MV-4-11 (cell line): ENCODE data around the gene ZNF667.

ENCODE experiments used
- DNase-seq: peaks from one replicate; lab custom pipeline; 2025; lab: John Stamatoyannopoulos, UW

Gene ZNF667

DNA sequence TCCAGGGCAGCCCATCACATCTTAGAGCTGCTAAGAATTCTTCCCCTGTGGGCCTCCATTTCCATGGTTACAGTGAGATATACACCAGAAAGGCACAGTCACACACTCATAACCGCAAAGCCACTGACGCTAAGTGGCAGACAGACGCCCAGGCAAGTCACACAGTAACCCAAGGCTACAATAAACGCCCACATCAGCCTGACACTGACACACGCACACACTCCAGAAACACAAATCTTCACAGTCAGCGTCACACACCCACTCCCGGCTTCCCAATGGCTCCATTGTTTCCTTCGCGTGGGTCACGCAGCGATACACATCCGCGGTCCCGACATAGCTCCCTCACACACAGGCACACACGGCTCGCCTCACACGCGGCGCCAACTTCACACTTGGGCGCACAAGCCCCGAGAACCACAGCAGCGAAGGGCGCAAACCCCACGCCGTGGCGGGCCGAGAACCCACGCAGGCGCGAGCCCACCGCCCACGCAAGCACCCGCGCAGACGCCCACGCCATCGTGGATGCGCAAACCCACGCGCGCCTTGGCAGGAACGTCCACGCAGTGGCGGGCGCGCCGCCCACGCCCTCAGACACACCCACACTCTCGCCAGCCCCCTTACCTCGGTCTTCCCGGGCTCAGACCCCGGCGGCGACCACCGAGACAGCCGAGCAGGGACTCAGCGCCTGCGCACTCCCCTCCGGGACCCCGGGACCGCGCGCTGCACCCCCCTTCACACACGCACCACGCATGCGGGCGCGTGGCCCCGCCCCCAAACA is at the start of gene ZNF667:
ZNF667 (minus strand) TSS at position 695 of the 778 bp plus-strand sequence. CDS start 14,975 bp downstream, outside the sequence.
- no peak for DNase-seq

DNA sequence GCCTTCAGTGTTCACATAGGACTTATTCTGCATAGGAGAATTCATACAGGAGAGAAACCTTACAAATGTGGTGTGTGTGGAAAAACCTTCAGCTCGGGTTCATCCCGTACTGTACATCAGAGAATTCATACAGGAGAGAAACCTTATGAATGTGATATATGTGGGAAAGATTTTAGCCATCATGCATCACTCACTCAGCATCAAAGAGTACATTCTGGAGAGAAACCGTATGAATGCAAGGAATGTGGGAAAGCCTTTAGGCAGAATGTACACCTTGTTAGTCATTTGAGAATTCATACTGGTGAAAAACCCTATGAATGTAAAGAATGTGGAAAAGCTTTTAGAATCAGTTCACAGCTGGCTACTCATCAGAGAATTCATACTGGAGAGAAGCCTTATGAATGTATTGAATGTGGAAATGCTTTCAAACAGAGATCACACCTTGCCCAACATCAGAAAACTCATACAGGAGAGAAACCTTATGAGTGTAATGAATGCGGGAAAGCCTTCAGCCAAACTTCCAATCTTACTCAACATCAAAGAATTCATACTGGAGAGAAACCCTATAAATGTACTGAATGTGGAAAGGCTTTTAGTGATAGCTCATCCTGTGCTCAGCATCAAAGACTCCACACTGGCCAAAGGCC is 48.2 kb upstream of the ZNF667 start:
- DNase-seq = no peak

DNA sequence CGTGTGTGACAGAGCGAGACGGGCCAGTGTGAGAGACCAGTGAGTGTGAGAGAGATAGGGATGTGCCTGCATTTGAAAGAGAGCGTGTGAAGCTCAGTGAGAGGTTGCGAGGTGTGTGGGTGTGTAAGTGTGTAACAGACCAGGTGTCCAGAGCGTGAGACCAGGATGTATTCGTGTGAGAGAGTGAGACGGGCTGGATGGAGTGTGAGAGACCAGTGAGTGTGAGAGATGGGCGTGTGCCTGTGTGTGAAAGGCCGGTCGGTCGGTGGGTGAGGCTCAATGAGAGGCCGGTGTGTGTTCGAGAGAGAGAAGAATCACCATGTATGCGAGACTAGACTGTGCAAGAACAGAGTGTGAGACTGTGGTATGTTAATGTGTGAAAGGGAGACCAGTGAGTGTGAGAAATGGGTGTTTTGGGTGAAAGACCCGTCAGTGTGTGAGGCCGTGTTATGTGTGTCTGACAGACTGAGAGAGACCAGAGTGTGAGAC is 31.2 kb upstream of the ZNF667 start:
- no peak for DNase-seq

DNA sequence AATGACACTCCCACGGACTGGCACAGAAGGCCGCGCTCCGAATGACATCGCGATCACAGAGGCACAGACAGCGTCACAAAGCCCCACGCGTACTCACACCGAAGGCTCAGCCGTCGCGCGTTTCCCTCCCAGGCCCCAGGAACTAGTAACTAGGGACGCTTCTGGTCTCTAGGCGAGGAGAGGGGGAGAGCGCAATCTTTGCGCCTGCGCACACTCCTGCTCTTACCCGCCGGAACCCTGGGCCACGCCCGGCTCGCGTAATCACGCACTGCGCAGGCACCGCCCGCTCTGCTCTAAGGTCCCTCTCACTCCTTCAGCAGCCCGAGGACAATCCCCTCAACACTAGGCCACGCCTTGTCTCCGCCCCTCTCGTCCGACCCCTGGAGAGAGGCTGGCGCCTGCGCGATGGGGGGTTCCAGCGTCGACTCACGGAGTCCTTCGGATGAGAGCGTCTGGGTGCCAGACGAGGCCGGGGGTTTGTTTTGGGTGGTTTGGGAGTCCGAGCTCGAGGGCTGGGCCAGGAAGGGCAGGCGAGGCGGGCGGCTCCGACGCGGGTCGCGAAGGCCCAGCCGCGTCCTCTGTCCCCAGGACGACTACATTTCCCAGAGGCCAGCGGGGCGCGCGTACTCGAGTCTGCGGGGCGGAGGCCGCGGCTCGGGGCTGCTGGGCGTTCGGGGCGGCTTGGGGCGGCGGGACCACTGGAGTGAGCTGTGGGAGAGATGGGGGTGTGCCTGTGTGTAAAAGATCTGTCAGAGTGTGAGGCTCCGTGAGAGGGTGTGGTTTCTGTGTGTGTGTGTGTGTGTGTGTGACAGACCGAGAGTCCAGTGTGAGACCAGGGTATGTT is 30.5 kb upstream of the ZNF667 start, which contains the start of gene ZNF471:
ZNF471 (plus strand) TSS at position 410 of the 844 bp plus-strand sequence. CDS start 3,717 bp downstream, outside the sequence.
- no peak for DNase-seq

DNA sequence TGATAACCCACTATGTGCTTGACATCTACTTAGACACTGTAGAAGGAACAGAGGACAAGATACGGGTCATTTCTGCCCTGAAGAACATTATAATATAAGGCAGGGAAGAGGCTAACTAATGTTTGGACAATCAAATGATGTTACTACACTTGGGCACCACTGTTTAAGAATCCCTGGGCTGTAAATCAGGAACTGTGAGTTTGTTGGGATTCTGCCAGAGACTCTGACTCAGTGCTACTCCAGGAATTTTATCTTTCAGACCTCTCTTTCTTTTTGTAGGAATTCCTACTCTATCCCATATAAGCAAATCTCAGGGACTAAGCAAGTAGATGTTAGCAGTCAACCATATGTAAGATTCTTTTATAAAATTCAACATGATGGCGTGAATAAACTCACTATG is 27.4 kb upstream of the ZNF667 start:
- no peak for DNase-seq

DNA sequence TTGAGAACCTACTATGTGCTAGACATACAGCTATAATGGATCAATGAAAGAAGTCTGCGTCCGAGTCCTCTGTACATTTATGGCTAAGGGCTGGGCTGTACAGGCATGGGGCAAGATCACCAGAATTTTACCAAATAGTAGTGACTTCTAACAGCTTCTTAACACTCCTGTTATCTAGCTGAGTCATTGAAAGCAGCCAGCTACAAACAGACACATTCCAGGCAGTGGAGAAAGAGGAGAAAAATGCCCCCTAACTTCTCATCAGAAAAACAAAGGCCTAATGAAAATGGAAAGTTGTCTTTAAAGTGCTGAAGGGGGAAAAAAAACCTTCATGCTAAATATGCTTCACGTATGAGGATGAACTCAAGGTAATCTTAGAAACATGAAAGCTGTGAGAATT is 14.3 kb upstream of the ZNF667 start:
- no peak for DNase-seq

DNA sequence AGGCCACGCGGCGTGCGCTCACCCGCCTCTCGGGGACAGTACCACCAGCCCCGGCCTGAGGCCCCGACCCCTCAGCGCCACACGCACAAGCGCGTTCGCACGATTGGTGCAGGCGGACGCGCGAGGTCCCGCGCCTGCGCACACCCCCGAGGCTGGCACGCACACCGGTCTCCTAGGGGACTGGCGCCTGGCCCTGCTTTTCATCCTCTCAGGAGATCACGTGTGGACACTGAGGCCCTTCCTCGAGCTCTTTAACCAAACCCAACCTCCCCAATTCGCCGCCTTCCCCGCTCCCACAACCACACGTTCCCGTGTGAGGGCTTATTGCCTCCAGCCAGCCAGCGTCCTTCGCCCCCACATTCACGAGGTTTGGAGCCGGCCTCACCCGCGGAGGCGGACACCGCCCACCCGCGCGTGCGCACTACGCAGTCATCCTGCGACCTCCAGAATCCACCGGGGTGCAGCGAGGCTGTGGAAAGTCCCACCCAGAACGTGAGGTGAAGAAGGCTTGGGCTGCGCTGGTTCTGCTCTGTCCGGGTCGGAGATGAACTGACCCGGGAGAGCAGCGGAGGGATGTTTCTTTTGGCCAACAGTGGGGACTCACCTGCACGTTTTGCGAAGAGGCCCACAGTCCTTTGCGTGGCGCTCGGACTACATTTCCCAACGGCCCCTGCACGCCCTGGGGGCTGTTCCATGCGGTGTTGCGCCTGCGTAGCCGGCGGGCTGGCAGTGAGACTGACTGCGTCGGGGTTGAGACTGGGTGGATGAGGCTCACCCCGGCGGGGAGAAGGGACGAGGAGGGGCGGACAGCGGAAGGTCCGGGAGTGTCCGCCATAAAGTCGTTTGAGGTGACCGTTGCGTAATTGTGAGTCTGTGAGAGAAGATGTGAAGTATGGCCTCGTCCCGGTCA is 539 bp upstream of the ZNF667 start:
- no peak for DNase-seq

DNA sequence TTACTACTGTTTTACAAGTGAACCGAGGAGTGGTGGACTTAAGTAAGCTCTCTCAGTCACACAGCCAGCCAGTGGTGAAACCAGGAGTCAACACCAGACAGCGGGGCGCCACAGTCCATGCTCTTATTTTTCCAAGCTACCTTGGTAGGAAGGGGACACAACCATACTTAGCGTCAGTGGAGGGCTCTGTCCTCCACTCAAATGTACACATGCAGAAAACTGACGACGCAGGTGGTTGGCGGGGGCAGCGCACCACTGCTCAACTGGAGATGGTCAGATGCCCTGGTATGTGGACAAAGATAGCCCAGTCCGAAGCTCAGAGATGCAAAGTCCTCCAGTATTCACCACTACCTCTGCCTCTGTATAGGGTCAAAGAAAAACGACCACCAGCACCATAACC is 1.1 kb downstream of the ZNF667 start:
- no peak for DNase-seq

DNA sequence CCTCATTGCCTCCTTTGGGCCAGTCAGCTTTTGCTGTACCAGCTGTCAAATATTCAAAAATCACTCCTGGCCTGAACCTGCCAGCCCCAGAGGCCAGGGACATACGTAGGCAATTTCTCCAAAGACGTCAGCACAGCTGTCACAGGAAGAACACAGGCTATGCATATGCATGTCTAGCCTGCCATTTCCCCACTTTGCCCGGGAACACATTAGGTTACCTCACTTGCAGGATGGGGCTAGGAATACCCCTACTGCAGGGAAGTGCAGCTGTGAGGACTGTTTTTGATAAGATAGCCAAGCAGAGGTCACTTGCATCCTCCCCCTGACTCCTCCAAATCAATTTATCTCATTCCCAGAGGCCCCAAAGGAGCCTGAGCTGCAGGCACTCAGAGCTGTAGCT is 2.8 kb downstream of the ZNF667 start:
- DNase-seq = no peak

DNA sequence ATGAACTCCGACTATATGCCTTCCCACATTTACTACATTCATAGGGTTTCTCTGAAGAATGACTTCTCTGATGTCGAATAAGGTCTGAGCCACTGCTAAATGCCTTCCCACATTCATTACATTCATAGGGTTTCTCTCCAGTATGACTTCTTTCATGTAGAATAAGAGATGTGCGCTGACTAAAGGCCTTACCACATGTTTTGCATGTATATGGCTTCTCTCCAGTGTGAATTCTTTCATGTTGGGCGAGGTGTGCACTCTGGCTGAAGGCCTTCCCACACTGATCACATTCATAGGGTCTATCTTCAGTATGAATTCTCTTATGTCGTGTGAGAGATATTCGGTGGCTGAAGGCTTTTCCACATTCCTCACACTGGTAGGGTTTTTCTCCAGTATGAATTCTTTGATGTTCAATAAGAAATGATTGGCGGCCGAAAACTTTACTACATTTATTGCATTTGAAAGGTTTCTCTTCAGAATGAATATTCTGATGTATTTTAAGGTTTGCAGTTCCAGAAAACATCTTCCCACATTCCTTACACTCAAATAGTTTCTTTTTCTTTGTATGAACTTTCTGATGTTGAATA is 35.8 kb downstream of the ZNF667 start:
- no peak for DNase-seq

DNA sequence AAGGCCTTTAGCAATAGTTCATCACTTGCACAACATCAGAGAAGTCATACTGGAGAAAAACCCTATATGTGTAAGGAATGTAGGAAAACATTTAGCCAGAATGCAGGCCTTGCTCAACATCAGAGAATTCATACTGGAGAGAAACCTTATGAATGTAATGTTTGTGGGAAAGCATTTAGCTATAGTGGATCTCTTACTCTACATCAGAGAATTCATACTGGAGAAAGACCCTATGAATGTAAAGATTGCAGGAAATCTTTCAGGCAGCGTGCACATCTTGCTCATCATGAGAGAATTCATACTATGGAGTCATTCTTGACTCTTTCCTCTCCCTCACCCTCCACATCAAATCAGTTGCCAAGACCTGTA is 53.2 kb downstream of the ZNF667 start:
- no peak for DNase-seq

DNA sequence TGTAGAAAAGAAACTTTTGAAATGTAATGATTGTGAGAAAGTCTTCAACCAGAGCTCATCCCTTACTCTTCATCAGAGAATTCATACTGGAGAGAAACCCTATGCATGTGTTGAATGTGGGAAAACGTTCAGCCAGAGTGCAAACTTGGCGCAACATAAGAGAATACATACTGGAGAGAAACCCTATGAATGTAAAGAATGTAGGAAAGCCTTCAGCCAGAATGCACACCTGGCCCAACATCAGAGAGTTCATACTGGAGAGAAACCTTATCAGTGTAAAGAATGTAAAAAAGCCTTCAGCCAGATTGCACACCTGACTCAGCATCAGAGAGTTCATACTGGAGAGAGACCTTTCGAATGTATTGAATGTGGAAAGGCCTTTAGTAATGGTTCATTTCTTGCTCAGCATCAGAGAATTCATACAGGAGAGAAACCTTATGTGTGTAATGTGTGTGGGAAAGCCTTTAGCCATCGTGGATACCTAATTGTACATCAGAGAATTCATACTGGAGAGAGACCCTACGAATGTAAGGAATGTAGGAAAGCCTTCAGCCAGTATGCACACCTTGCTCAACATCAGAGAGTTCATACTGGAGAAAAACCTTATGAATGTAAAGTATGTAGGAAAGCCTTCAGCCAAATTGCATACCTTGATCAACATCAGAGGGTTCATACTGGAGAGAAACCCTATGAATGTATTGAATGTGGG is 53.7 kb downstream of the ZNF667 start:
- no peak for DNase-seq

DNA sequence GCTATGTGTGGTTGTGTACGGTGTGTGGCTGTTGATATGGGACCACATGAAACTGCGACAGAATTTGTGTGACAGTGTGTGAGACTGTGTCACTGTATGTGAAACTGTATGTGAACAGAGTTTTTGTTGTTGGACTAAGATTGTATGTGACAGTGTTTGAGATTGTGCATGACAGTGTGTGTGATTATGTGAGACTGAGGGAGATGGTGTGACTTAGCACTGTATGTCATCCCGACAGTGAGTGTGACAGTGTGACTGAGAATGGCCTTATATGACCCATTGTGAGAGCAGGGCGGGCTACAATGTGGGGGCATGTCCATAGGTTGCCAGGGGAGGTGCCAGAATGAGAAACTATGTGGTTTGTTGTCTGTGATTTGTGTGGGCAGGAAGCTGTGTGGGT is 72.1 kb downstream of the ZNF667 start:
- no peak for DNase-seq

DNA sequence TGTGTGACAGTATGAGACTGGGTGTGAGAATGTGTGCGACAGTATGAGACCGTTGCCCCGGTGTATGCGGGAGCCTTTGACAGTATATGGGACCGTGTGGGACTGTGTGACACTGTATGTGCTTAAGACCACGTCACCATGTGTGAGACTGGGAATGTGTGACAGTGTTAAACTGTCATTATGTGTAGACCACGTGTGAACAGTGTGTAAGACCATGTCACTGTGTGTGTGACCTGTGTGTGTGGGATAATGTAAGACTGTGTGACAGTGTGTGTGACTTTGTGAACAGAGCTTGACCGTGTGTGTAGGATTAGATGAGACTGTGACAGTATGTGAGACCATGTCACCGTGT is 72.5 kb downstream of the ZNF667 start:
- DNase-seq = no peak

DNA sequence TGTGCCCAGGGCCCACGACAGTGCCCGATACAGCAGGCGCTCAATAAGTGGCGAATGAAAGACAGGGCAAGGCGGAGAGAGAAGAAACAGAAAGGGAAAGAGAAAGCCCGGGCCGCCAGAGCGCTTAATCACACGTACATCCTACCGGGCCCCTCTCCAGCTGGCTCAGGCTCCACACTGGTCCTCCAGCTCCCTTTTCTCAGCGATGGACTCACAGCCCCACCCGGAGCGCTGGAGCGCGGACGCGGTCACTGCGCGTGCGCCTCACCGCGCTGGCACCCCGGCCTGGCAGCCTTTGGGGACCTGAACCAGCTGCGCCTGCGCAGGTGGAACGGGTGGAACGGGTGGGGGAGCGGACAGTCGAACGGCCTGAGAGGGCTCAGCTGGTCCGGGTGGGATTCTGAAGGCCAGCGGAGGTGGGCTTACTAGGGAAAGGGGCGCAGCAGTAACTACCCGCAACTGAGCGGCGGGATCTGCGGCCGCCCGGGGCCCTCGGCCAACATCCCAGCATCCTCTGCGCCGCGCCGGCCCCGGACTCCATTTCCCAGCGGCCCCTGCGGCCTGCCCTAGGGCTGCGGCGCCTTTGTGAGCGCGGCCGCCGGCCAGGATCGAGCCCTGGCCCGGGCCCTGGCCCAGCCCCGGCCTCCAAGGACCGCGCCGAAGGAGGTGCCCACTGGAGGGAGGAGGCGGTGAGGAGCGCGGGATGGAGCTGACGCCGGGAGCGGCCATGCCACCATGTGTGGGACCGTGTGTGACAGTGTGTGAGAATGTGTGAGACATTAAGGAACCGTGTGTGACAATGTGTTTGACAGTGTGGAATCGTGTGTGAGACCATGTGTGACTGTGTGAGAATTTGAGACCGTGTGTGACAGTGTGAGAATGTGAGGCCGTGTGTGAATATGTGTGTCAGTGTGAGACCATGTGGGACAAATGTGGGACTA is 73.1 kb downstream of the ZNF667 start, which contains the start of gene ZNF583:
ZNF583 (plus strand) TSS at position 569 of the 941 bp plus-strand sequence. CDS start 2,783 bp downstream, outside the sequence.
- peak; percentile 92 for DNase-seq

DNA sequence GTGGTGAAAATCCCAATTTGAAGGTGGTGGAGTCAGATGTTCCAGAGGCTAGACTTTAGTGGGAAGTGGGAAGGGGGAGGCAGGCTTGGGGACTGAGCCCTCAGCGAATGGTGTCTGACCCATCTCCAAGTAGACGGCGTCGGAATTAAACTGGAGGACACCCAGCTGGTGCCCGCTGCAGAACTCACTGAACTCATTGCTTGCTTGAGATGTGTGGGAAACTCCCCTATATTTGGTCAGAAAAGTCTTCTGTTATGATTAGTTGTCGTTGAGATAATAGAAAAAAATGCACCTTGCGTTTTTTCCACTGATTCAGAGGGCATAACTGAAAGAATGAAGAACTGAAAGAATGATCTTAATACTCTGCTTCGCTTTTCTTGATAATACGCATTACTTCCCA is 73.9 kb downstream of the ZNF667 start:
- no peak for DNase-seq

DNA sequence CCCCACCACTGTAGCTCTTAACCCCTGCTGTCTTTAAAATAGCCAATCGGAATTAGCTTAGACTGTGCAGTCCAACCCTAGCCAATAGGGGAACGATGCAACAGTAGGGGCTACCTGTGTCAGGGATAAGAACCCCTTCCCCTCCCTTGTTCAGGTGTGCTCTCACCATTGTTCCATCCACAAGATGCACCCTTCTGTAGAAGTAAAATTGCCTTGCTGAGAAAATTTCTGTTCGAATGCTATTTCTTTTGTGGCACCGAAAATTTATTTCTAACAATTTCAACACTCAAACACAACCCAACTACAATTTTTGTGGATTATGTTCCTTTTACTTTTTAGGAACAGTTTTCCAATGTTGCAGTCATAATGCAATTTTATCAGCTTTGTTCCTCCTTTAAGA is 76.7 kb downstream of the ZNF667 start:
- peak; percentile 21 for DNase-seq

DNA sequence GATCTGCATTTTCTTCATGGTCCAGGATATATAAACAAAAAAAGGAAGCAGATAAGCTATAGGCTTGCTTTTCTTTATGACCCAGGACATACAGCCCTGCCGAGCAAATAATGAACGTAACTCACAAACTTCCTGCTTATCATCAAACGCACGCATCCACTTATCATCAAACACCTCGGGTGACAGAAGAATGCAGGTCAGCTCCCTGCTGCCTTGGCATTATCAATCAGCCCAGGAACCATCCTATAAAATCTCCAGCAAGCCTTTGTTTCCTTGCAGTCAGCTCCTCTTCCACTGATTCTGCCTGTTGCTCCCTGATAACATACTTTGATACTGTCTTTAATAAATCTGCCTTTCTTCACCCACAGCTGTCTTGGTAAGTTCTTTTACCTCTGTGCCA is 78.3 kb downstream of the ZNF667 start:
- no peak for DNase-seq
